ENCODE data around the gene FSTL3.

DNA sequence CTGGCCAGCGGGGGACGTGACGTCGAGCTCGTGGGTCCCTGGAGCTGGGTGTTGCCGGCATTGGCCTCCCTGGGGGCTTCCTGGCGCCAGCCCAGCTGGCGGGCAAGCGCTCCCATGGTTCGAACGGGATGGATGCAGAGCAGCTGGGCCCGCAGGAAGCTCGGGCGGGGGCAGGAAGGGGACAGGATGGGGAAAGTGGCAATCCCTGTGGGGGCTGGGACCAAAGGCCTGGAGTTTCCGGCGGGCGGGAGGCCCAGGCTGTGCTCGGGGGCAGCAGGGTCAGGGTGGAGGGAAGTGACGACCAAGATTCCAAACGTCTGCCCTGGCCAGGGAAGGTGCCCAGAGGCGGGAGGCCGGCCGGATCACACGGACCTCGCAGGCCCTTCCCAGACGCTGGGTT, 51.8 kb downstream of the FSTL3 start:
- TF ChIP-seq, protein P1, sequence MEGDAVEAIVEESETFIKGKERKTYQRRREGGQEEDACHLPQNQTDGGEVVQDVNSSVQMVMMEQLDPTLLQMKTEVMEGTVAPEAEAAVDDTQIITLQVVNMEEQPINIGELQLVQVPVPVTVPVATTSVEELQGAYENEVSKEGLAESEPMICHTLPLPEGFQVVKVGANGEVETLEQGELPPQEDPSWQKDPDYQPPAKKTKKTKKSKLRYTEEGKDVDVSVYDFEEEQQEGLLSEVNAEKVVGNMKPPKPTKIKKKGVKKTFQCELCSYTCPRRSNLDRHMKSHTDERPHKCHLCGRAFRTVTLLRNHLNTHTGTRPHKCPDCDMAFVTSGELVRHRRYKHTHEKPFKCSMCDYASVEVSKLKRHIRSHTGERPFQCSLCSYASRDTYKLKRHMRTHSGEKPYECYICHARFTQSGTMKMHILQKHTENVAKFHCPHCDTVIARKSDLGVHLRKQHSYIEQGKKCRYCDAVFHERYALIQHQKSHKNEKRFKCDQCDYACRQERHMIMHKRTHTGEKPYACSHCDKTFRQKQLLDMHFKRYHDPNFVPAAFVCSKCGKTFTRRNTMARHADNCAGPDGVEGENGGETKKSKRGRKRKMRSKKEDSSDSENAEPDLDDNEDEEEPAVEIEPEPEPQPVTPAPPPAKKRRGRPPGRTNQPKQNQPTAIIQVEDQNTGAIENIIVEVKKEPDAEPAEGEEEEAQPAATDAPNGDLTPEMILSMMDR (conservative IDR thresholded peaks at IDR 0.05; ENCODE audit: low read length) = no peak
- TF ChIP-seq EZH2phosphoT487 (IDR thresholded peaks at IDR 0.05; ENCODE audit: borderline replicate concordance, low read depth, low read length) = no peak

Data from OCI-LY7 (cell line).